DOHH2 (cell line): ENCODE measurements around the gene CA5A.
"Not testable (repeated sequence)": the region's sequence is repeated elsewhere in the genome, so short reads cannot be mapped to it uniquely, and the experiment has no call there.

ENCODE experiments used
- CTCF ChIP-seq: fragments of 200-600 bp; sonication (generic); IDR thresholded peaks from one replicate; pipeline ENCODE4 v1.5.1; 2014; ENCODE audit warnings: antibody characterized with exemption, mild to moderate bottlenecking, low read depth, low read length; ENCODE audit not compliant: poor library complexity, severe bottlenecking
- EZH2phosphoT487 ChIP-seq: fragments of 200-600 bp; sonication (generic); IDR thresholded peaks from 2 replicates; pipeline ENCODE4 v1.6.1; 2017; ENCODE audit warnings: borderline replicate concordance, mild to moderate bottlenecking, antibody characterized with exemption, low read length, moderate library complexity, mixed read lengths

GRCh38 chr16:87983737-87984097, 47.4 kb upstream of the CA5A start:
- not testable (repeated sequence) for TF ChIP-seq CTCF, EZH2phosphoT487
